Mesenchymal stem cell (in vitro differentiated cells and primary cell): Measurements from ENCODE around the gene ARGLU1.

Experiments used
- DNase-seq: peaks from one replicate; pipeline ENCODE4 v3.0.0-alpha.2; 2013
- H2AFZ ChIP-seq: one replicate; pipeline ENCODE4 v1.6.1; 2013; ENCODE audit warnings: low read depth, mild to moderate bottlenecking, control low read depth, inconsistent platforms, low read length, moderate library complexity
- H2AK5ac ChIP-seq: 2 replicates; pipeline ENCODE4 v1.6.1; 2013; ENCODE audit warnings: low read length, moderate library complexity, mild to moderate bottlenecking, inconsistent platforms; ENCODE audit not compliant: severe bottlenecking
- H2BK120ac ChIP-seq: one replicate; pipeline ENCODE4 v1.6.1; 2013; ENCODE audit warnings: low read depth, mild to moderate bottlenecking, inconsistent platforms, low read length, moderate library complexity
- H2BK12ac ChIP-seq, 2 experiments: one replicate each; pipeline ENCODE4 v1.6.1; 2013; ENCODE audit warnings: inconsistent platforms in 2 of 2, low read length in 2 of 2, mild to moderate bottlenecking in 2 of 2, moderate library complexity in 2 of 2, control low read depth in 1 of 2
- H2BK15ac ChIP-seq: one replicate; pipeline ENCODE4 v1.6.1; 2013; ENCODE audit warnings: mild to moderate bottlenecking, low read depth, inconsistent platforms; ENCODE audit not compliant: poor library complexity, severe bottlenecking
- H2BK5ac ChIP-seq: 2 replicates; pipeline ENCODE4 v1.6.1; 2013; ENCODE audit warnings: low read depth, mild to moderate bottlenecking, low read length, control low read depth, inconsistent platforms; ENCODE audit not compliant: poor library complexity, severe bottlenecking
- H3K14ac ChIP-seq, 2 experiments: one replicate each; pipeline ENCODE4 v1.6.1; 2013; ENCODE audit warnings: inconsistent platforms in 2 of 2, low read length in 2 of 2, control low read depth in 1 of 2, mild to moderate bottlenecking in 1 of 2, moderate library complexity in 1 of 2
- H3K18ac ChIP-seq, 2 experiments: one replicate each; pipeline ENCODE4 v1.6.1; 2013; ENCODE audit warnings: inconsistent platforms in 2 of 2, low read length in 2 of 2, control low read depth in 1 of 2, low read depth in 1 of 2, mild to moderate bottlenecking in 1 of 2
- H3K23ac ChIP-seq, 2 experiments: one replicate each; pipeline ENCODE4 v1.6.1; 2013; ENCODE audit warnings: inconsistent platforms in 2 of 2, low read length in 2 of 2, mild to moderate bottlenecking in 2 of 2, moderate library complexity in 2 of 2, control low read depth in 1 of 2
- H3K27ac ChIP-seq: 2 replicates; pipeline ENCODE4 v1.5.1; 2013; ENCODE audit warnings: mild to moderate bottlenecking, moderate library complexity, low read length, control low read depth, inconsistent platforms; ENCODE audit not compliant: poor library complexity, severe bottlenecking
- H3K27me3 ChIP-seq, 2 experiments: 2 replicates each; pipeline versions ENCODE4 v1.6.1 to v1.7.0; 2013; ENCODE audit warnings: low read length in 2 of 2, mild to moderate bottlenecking in 2 of 2, moderate library complexity in 2 of 2, control low read depth in 1 of 2, inconsistent platforms in 1 of 2; ENCODE audit not compliant: control insufficient read depth in 1 of 2, insufficient read depth in 1 of 2
- H3K36me3 ChIP-seq, 2 experiments: 2 replicates each; pipeline versions ENCODE4 v1.6.1 to v1.7.0; 2013; ENCODE audit warnings: low read length in 2 of 2, control low read depth in 1 of 2, inconsistent platforms in 1 of 2, low read depth in 1 of 2, mild to moderate bottlenecking in 1 of 2; ENCODE audit not compliant: insufficient read depth in 2 of 2, control insufficient read depth in 1 of 2
- H3K4ac ChIP-seq, 2 experiments: one replicate each; pipeline ENCODE4 v1.6.1; 2013; ENCODE audit warnings: inconsistent platforms in 2 of 2, low read length in 2 of 2, mild to moderate bottlenecking in 2 of 2, moderate library complexity in 2 of 2, control low read depth in 1 of 2, low read depth in 1 of 2
- H3K4me1 ChIP-seq: 2 replicates; pipeline ENCODE4 v1.6.1; 2013; ENCODE audit warnings: low read depth, low read length, control low read depth; ENCODE audit not compliant: control insufficient read depth, insufficient read depth
- H3K4me2 ChIP-seq: 2 replicates; pipeline ENCODE4 v1.6.1; 2013; ENCODE audit warnings: low read length, mild to moderate bottlenecking, inconsistent platforms; ENCODE audit not compliant: poor library complexity, severe bottlenecking
- H3K4me3 ChIP-seq, 2 experiments: 2 replicates each; pipeline versions ENCODE4 v1.5.1 to v1.7.0; 2013; ENCODE audit warnings: low read length in 2 of 2, mild to moderate bottlenecking in 2 of 2, control low read depth in 1 of 2, low read depth in 1 of 2; ENCODE audit not compliant: insufficient read depth in 1 of 2
- H3K79me1 ChIP-seq: replicated peaks from 2 replicates; pipeline ENCODE4 v1.6.1; 2013; ENCODE audit warnings: mild to moderate bottlenecking, control low read depth, low read length, inconsistent platforms; ENCODE audit not compliant: poor library complexity, severe bottlenecking
- H3K9ac ChIP-seq: 2 replicates; pipeline ENCODE4 v1.7.0; 2013; ENCODE audit warnings: mild to moderate bottlenecking, low read length, moderate library complexity
- H3K9me3 ChIP-seq: 2 replicates; pipeline ENCODE4 v1.7.0; 2013; ENCODE audit warnings: mild to moderate bottlenecking, low read length; ENCODE audit not compliant: control insufficient read depth
- H4K8ac ChIP-seq: one replicate; pipeline ENCODE4 v1.6.1; 2013; ENCODE audit warnings: inconsistent platforms, mild to moderate bottlenecking, low read length, moderate library complexity
- H4K91ac ChIP-seq: one replicate; pipeline ENCODE4 v1.6.1; 2013; ENCODE audit warnings: mild to moderate bottlenecking, low read length, inconsistent platforms
- WGBS: methylation state at CpG from one replicate; pipeline ENCODE4 v1.1.7; 2013; ENCODE audit warnings: mixed read lengths; 5-methylcytosine and 5-hydroxymethylcytosine counted together

The ARGLU1 gene

GRCh38 chr13:106522898-106523525 lies 44.9 kb downstream of the ARGLU1 start:
- no peak for DNase-seq
- Histone ChIP-seq H2BK120ac (no peak overlapping the region), H3K27ac (no peak overlapping the region), H3K9me3 (no peaks in the 10 kb centered on the region), H3K18ac (no peak overlapping the region), H3K4me2 (no peak overlapping the region), H3K4me3 (no peak overlapping the region), H3K4me1 (peaks cover 16% of the 10 kb centered on the region), H3K4ac (no peak overlapping the region), H3K36me3 (peaks cover 0 to 12% of the 10 kb centered on the region in 2 experiments), H3K23ac (no peak overlapping the region), H2BK12ac (peak overlapping the region; percentile 15 to 48), H3K14ac (no peak overlapping the region), H3K27me3 (no peaks in the 10 kb centered on the region), H2BK5ac (no peak overlapping the region), H2BK15ac (no peak overlapping the region), H2AK5ac (no peak overlapping the region), H4K91ac (no peak overlapping the region), H4K8ac (peak overlapping the region; percentile 70), H2AFZ (no peak overlapping the region), H3K9ac (no peak overlapping the region), H3K79me1 (peaks cover 7% of the 10 kb centered on the region)
- 80% methylated on average over 7 of the region's 7 CpGs for WGBS

GRCh38 chr13:106522112-106522705 lies 45.7 kb downstream of the ARGLU1 start:
- no peak overlapping the region for H3K23ac ChIP-seq
- peaks cover 18% of the 10 kb centered on the region for H3K4me1 ChIP-seq
- H2BK5ac ChIP-seq: no peak overlapping the region
- no peak overlapping the region for H2AFZ ChIP-seq
- 93% methylated on average over 5 of the region's 5 CpGs for WGBS
- peaks cover 0 to 12% of the 10 kb centered on the region in 2 experiments for H3K36me3 ChIP-seq
- H3K79me1 ChIP-seq: peaks cover 7% of the 10 kb centered on the region
- H3K18ac ChIP-seq: no peak overlapping the region
- H3K4me2 ChIP-seq: no peak overlapping the region
- no peak overlapping the region for H3K4me3 ChIP-seq
- DNase-seq: no peak
- H3K27ac ChIP-seq: no peak overlapping the region
- no peaks in the 10 kb centered on the region for H3K27me3 ChIP-seq
- H3K9ac ChIP-seq: no peak overlapping the region
- no peak overlapping the region for H2AK5ac ChIP-seq
- H3K4ac ChIP-seq: no peak overlapping the region
- no peak overlapping the region for H2BK12ac ChIP-seq
- H4K8ac ChIP-seq: no peak overlapping the region
- H3K9me3 ChIP-seq: no peaks in the 10 kb centered on the region
- no peak overlapping the region for H2BK120ac ChIP-seq
- no peak overlapping the region for H2BK15ac ChIP-seq
- H3K14ac ChIP-seq: no peak overlapping the region
- H4K91ac ChIP-seq: no peak overlapping the region

GRCh38 chr13:106521095-106521799 lies 46.7 kb downstream of the ARGLU1 start:
- 95% methylated on average over 3 of the region's 5 CpGs for WGBS

More at GRCh38 chr13:106521095-106521799, 46.7 kb downstream of the ARGLU1 start:
- Histone ChIP-seq H2BK120ac (no peak overlapping the region), H2BK15ac (no peak overlapping the region), H4K91ac (no peak overlapping the region), H3K4me2 (no peak overlapping the region), H3K4ac (no peak overlapping the region), H3K9ac (no peak overlapping the region), H2BK12ac (no peak overlapping the region), H3K14ac (no peak overlapping the region), H3K79me1 (peaks cover 7% of the 10 kb centered on the region), H3K23ac (no peak overlapping the region), H2BK5ac (no peak overlapping the region), H3K4me3 (no peak overlapping the region), H3K4me1 (peaks cover 18% of the 10 kb centered on the region), H3K9me3 (no peaks in the 10 kb centered on the region), H3K27ac (no peak overlapping the region), H4K8ac (no peak overlapping the region), H3K27me3 (no peaks in the 10 kb centered on the region), H2AFZ (no peak overlapping the region), H2AK5ac (no peak overlapping the region), H3K36me3 (peaks cover 0 to 12% of the 10 kb centered on the region in 2 experiments), H3K18ac (no peak overlapping the region)
- DNase-seq: no peak
